HG03045 (cell line): ENCODE measurements around the gene BICDL1.

Source experiments
- ATAC-seq: cut with Tn5 transposase; IDR thresholded peaks from one replicate; pipeline ENCODE4 v1.9.1; 2021; ENCODE audit warnings: mild to moderate bottlenecking, moderate library complexity; ENCODE audit not compliant: unreplicated experiment

BICDL1 gene

GRCh38 chr12:120121766-120122293, 132.8 kb downstream of the BICDL1 start:
- ATAC-seq: peak; percentile 41

- ATAC-seq: no peak
Observed at GRCh38 chr12:120125029-120125428, 136.0 kb downstream of the BICDL1 start.

GRCh38 chr12:120125792-120126634, 137.0 kb downstream of the BICDL1 start:
- ATAC-seq: no peak

GRCh38 chr12:120126635-120127005, 137.6 kb downstream of the BICDL1 start:
- no peak for ATAC-seq

- ATAC-seq: no peak
Observed at GRCh38 chr12:120130011-120130410, 141.0 kb downstream of the BICDL1 start.

- no peak for ATAC-seq
Observed at GRCh38 chr12:120131116-120131515, 142.1 kb downstream of the BICDL1 start.

GRCh38 chr12:120132054-120132836, 143.2 kb downstream of the BICDL1 start:
- ATAC-seq: no peak

GRCh38 chr12:120132863-120133385, 143.9 kb downstream of the BICDL1 start:
- ATAC-seq: peak; percentile 89

GRCh38 chr12:120134307-120134980, 145.4 kb downstream of the BICDL1 start:
- no peak for ATAC-seq

- ATAC-seq: no peak
Observed at GRCh38 chr12:120136093-120136770, 147.2 kb downstream of the BICDL1 start.

- ATAC-seq: no peak
Observed at GRCh38 chr12:120137833-120138232, 148.8 kb downstream of the BICDL1 start.

- ATAC-seq: no peak
Observed at GRCh38 chr12:120138366-120138765, 149.3 kb downstream of the BICDL1 start.

- no peak for ATAC-seq
Observed at GRCh38 chr12:120139958-120140357, 150.9 kb downstream of the BICDL1 start.

- ATAC-seq: no peak
Observed at GRCh38 chr12:120140603-120141002, 151.6 kb downstream of the BICDL1 start.

GRCh38 chr12:120141336-120141735, 152.3 kb downstream of the BICDL1 start:
- ATAC-seq: no peak

- ATAC-seq: no peak
Observed at GRCh38 chr12:120142231-120142877, 153.3 kb downstream of the BICDL1 start.
